HL-60 (cell line): ENCODE results near the gene KDM2B.

ENCODE experiments used
- DNase-seq, 2 experiments: peaks; one replicate each; pipeline ENCODE4 v3.0.0-alpha.2; 2010 to 2020; ENCODE audit warnings: low read depth in 1 of 2, low spot score in 1 of 2
- H3K27ac ChIP-seq: fragments of 250-450 bp; sonication (Bioruptor Pico); replicated peaks from 2 replicates; pipeline ENCODE4 v1.5.1; 2020; ENCODE audit warnings: mild to moderate bottlenecking, moderate library complexity
- H3K27me3 ChIP-seq: fragments of 250-450 bp; sonication (Bioruptor Pico); 2 replicates; pipeline ENCODE4 v1.5.1; 2021; ENCODE audit warnings: mild to moderate bottlenecking, moderate library complexity; ENCODE audit not compliant: insufficient read depth, poor library complexity, severe bottlenecking
- H3K4me3 ChIP-seq: replicated peaks from 2 replicates; pipeline ENCODE4 v1.5.1; 2011; ENCODE audit warnings: mild to moderate bottlenecking, control low read depth, low read length; ENCODE audit not compliant: insufficient read depth
- CTCF ChIP-seq: IDR thresholded peaks from one replicate; pipeline ENCODE4 v1.5.1; 2011; ENCODE audit warnings: low read length, control low read depth, inconsistent platforms; ENCODE audit not compliant: insufficient read depth
- GABPA ChIP-seq: IDR thresholded peaks from 2 replicates; pipeline ENCODE4 v1.6.1; 2012; ENCODE audit warnings: low read depth
- POLR2AphosphoS5 ChIP-seq: IDR thresholded peaks from 2 replicates; pipeline ENCODE4 v1.6.1; 2012; ENCODE audit warnings: low read depth
- REST ChIP-seq: IDR thresholded peaks from 2 replicates; pipeline ENCODE4 v1.6.1; 2012; ENCODE audit warnings: low read depth; ENCODE audit not compliant: insufficient replicate concordance
- SPI1 ChIP-seq: IDR thresholded peaks from 2 replicates; pipeline ENCODE4 v1.6.1; 2012; ENCODE audit warnings: low read depth, mild to moderate bottlenecking, borderline replicate concordance

The KDM2B gene

GRCh38 chr12:121436706-121437105, 144.1 kb downstream of the KDM2B start:
- H3K4me3 ChIP-seq, result no peak overlapping the region
- no peak for DNase-seq
- no peaks in the 10 kb centered on the region for H3K27me3 ChIP-seq
- H3K27ac ChIP-seq, result no peak overlapping the region
- TF ChIP-seq SPI1 (no peak), GABPA (no peak), CTCF (no peak), POLR2AphosphoS5 (no peak), REST (no peak)

GRCh38 chr12:121432740-121433480, 147.9 kb downstream of the KDM2B start:
- no peak overlapping the region for H3K4me3 ChIP-seq
- H3K27me3 ChIP-seq, result no peaks in the 10 kb centered on the region
- H3K27ac ChIP-seq, result no peak overlapping the region
- TF ChIP-seq GABPA, result no peak
- peak; percentile 52; the same call in 1 of the 2 replicates for TF ChIP-seq POLR2AphosphoS5
- no peak for DNase-seq

- no peak overlapping the region for H3K4me3 ChIP-seq
- TF ChIP-seq POLR2AphosphoS5, result 0 out of 2 replicates have a peak, but pooled peaks have one; percentile 3
- TF ChIP-seq CTCF, result no peak
- no peak overlapping the region for H3K27ac ChIP-seq
- no peaks in the 10 kb centered on the region for H3K27me3 ChIP-seq
- no peak for DNase-seq
These were observed 149.9 kb downstream of the KDM2B start for GRCh38 chr12:121430833-121431415.

- H3K27ac ChIP-seq, result peak overlapping the region; percentile 10; the same call in 1 of the 2 replicates
- TF ChIP-seq POLR2AphosphoS5, result no peak
- TF ChIP-seq CTCF, result no peak
- TF ChIP-seq REST, result no peak
- TF ChIP-seq SPI1, result no peak
- no peak for TF ChIP-seq GABPA
- H3K27me3 ChIP-seq, result no peaks in the 10 kb centered on the region
- DNase-seq, result no peak
- no peak overlapping the region for H3K4me3 ChIP-seq
These were observed 151.9 kb downstream of the KDM2B start for GRCh38 chr12:121428883-121429282.
